Vagina (tissue), 2 donors: ENCODE results near the gene ABO.

Experiments used
- POLR2AphosphoS5 ChIP-seq, 2 donors: sonication (generic); formaldehyde crosslinking; IDR thresholded peaks; one replicate each; pipeline ENCODE4 v1.9.0; 2017; ENCODE audit warnings: antibody characterized with exemption in 2 of 2, mild to moderate bottlenecking in 2 of 2, low read depth in 1 of 2; ENCODE audit not compliant: insufficient read depth in 1 of 2
- TF ChIP-seq, protein P1 (sequence below), 3 experiments: fragments of 450-650 bp in 2 of 3; fragments of 200-600 bp in 1 of 3; sonication (generic) in 1 of 3; IDR thresholded peaks; one replicate each; pipeline ENCODE4 v1.5.1; 2017 to 2019; ENCODE audit warnings: antibody characterized with exemption in 3 of 3, mild to moderate bottlenecking in 2 of 3, moderate library complexity in 2 of 3

DNA sequence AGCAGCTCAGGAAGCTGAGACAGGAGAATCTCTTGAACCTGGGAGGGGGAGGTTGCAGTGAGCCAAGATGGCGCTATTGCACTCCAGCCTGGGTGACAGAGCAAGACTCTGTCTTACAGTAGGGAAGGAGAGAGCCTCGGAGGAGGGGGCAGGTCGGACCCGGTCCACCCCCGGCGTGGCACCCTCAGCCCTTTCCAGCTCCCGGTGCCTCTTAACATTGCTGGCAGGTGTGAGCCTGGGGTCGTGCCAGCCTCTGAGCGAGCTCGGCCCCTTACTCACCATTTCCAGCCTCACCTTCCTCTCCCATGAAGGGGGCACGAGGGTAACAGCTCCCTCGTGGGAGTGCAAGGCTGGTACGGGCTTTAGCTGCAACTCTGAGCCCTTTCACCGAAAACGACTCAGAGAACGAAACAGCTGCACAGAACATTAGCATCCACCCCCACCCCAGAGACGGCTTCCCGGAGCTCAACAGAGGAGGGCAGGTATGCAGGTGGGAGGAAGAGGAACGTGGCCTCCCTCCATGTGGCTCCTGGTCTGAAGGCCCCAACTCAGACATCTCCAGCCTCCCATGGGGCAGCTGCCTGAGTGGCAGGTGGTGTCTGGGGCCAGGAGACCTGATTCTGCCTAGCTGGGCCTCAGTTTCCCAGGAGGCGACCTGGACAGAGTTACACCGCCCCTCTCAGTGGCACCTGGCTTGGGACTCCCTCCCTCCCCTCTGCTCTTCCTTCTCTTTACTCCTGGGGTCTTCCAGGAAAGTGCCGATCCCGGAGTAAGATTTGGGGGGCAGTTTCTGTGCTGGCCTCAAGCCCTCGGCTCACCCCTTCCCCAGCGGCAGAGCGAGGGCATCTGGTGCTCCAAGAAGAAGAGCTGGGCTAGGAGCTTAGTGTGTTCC is 28.5 kb upstream of the ABO start:
- TF ChIP-seq POLR2AphosphoS5 (IDR thresholded peaks at IDR 0.05; ENCODE audit: insufficient read depth in 1 of 2, low read depth in 1 of 2) = no peak
- TF ChIP-seq, protein P1, sequence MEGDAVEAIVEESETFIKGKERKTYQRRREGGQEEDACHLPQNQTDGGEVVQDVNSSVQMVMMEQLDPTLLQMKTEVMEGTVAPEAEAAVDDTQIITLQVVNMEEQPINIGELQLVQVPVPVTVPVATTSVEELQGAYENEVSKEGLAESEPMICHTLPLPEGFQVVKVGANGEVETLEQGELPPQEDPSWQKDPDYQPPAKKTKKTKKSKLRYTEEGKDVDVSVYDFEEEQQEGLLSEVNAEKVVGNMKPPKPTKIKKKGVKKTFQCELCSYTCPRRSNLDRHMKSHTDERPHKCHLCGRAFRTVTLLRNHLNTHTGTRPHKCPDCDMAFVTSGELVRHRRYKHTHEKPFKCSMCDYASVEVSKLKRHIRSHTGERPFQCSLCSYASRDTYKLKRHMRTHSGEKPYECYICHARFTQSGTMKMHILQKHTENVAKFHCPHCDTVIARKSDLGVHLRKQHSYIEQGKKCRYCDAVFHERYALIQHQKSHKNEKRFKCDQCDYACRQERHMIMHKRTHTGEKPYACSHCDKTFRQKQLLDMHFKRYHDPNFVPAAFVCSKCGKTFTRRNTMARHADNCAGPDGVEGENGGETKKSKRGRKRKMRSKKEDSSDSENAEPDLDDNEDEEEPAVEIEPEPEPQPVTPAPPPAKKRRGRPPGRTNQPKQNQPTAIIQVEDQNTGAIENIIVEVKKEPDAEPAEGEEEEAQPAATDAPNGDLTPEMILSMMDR (IDR thresholded peaks at IDR 0.05) = no peak
